Upper lobe of right lung (tissue), 1 donor: ENCODE measurements around the gene CDH23. TPM values are rescaled to one million over a fixed set of nuclear protein-coding genes. Genes with fewer than 3 reads are reported as not detected.

Experiments used
- ATAC-seq: fragments of 200-7000 bp; cut with Tn5 transposase; one replicate; pipeline ENCODE4 v1.9.1; 2020; ENCODE audit warnings: mild to moderate bottlenecking, moderate library complexity
- DNase-seq: peaks from one replicate; pipeline ENCODE4 v3.0.0-alpha.2; 2020
- H3K27ac ChIP-seq: fragments of 200-600 bp; one replicate; pipeline ENCODE4 v1.8.0; 2022
- H3K27me3 ChIP-seq: fragments of 200-600 bp; one replicate; pipeline ENCODE4 v1.8.0; 2022; ENCODE audit warnings: mild to moderate bottlenecking
- H3K36me3 ChIP-seq: fragments of 200-600 bp; one replicate; pipeline ENCODE4 v1.8.0; 2022
- H3K4me1 ChIP-seq: fragments of 200-600 bp; one replicate; pipeline ENCODE4 v1.8.0; 2022
- H3K4me3 ChIP-seq: fragments of 200-600 bp; one replicate; pipeline ENCODE4 v1.8.0; 2022; ENCODE audit warnings: mild to moderate bottlenecking
- H3K9me3 ChIP-seq: fragments of 200-600 bp; one replicate; pipeline ENCODE4 v1.8.0; 2022
- CTCF ChIP-seq: fragments of 200-600 bp; IDR thresholded peaks from one replicate; pipeline ENCODE4 v1.8.0; 2022; ENCODE audit warnings: antibody characterized with exemption
- intact Hi-C: fragments of 100-400 bp; cut with DNase I; formaldehyde crosslinking; loops from one replicate; pipeline ENCODE4 v1.11.0; 2022
- total RNA-seq: library from RNA; stranded (reverse); fragmentation: NEBNext Ultra II Directional; extraction: Animal tissue kit (Norgen Biotek cat#: 25700); gene quantifications from one replicate; pipeline ENCODE4 v1.2.1, GENCODE V29; 2021
- donor health status: DM: no; HTN: yes; CAD: no; lungs with severe emphysema.

CDH23 gene
- total RNA-seq, 1 donor from 2014 or later, result 10.9 TPM

- Histone ChIP-seq H3K4me1 (peaks cover 60% of the 10 kb centered on the region), H3K27me3 (no peaks in the 10 kb centered on the region), H3K9me3 (no peaks in the 10 kb centered on the region), H3K36me3 (peaks cover 11% of the 10 kb centered on the region), H3K27ac (peak overlapping the region; percentile 88), H3K4me3 (no peak overlapping the region)
- DNase-seq (no peak), ATAC-seq (no peak)
- TF ChIP-seq CTCF, result no peak
- intact Hi-C loops, result no loop called here
Observed at GRCh38 chr10:71747039-71747531, 350.4 kb downstream of the CDH23 start.

GRCh38 chr10:71747551-71748523 lies 351.1 kb downstream of the CDH23 start:
- intact Hi-C loops, result no loop called here
- peak overlapping the region; percentile 88 for H3K27ac ChIP-seq
- no peak overlapping the region for H3K4me3 ChIP-seq
- peaks cover 68% of the 10 kb centered on the region for H3K4me1 ChIP-seq
- DNase-seq (no peak), ATAC-seq (peak; percentile 20)
- TF ChIP-seq CTCF, result no peak
- H3K36me3 ChIP-seq, result peaks cover 19% of the 10 kb centered on the region
- H3K27me3 ChIP-seq, result no peaks in the 10 kb centered on the region
- no peaks in the 10 kb centered on the region for H3K9me3 ChIP-seq

- H3K4me3 ChIP-seq, result no peak overlapping the region
Observed at GRCh38 chr10:71748671-71749191, 352.0 kb downstream of the CDH23 start.

DNA sequence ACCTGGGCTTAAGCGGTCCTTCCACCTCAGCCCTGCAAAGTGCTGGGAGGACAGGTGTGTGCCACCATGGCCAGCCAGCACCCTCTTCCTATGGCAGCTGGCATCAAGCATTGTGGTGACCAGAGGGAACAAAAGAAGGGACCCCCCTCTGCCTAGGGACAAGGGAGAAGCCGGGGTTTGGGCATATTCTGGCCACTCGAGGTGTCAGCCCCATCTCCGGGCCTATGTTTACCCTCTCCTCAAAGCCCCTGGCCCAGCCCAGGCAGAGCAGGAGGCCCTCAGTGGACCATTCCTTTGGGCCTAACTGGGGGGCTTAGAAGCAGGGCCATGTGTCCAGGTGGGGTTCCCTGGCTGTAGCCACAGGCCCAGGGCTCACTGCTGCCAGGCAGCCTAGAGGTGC lies 352.7 kb downstream of the CDH23 start:
- no peak overlapping the region for H3K4me3 ChIP-seq
- H3K27me3 ChIP-seq, result no peaks in the 10 kb centered on the region
- peaks cover 31% of the 10 kb centered on the region for H3K36me3 ChIP-seq
- H3K9me3 ChIP-seq, result no peaks in the 10 kb centered on the region
- DNase-seq (no peak), ATAC-seq (no peak)
- peak overlapping the region; percentile 88 for H3K27ac ChIP-seq
- intact Hi-C loops, result no loop called here
- TF ChIP-seq CTCF, result no peak
- H3K4me1 ChIP-seq, result peaks cover 79% of the 10 kb centered on the region

More at GRCh38 chr10:71748671-71749191, 352.0 kb downstream of the CDH23 start:
- peak; percentile 24 for TF ChIP-seq CTCF
- peak; percentile 66 for ATAC-seq
- Histone ChIP-seq H3K27me3 (no peaks in the 10 kb centered on the region), H3K4me1 (peaks cover 73% of the 10 kb centered on the region), H3K27ac (peak overlapping the region; percentile 88), H3K9me3 (no peaks in the 10 kb centered on the region), H3K36me3 (peaks cover 25% of the 10 kb centered on the region)
- intact Hi-C loops, result no loop called here
- DNase-seq, result peak; percentile 82

- DNase-seq (no peak), ATAC-seq (no peak)
- intact Hi-C loops, result no loop called here
- no peaks in the 10 kb centered on the region for H3K9me3 ChIP-seq
- no peak overlapping the region for H3K4me3 ChIP-seq
- no peaks in the 10 kb centered on the region for H3K27me3 ChIP-seq
- peaks cover 38% of the 10 kb centered on the region for H3K36me3 ChIP-seq
- TF ChIP-seq CTCF, result no peak
- peaks cover 88% of the 10 kb centered on the region for H3K4me1 ChIP-seq
- H3K27ac ChIP-seq, result peak overlapping the region; percentile 88
Observed at GRCh38 chr10:71750124-71750841, 353.6 kb downstream of the CDH23 start.
